Neural crest cell (in vitro differentiated cells): Measurements from ENCODE around the gene ZCCHC18. TPM values are rescaled to one million over a fixed set of nuclear protein-coding genes. Genes with fewer than 3 reads are reported as not detected.

ENCODE experiments used
- DNase-seq: peaks from one replicate; pipeline ENCODE4 v3.0.0; 2021; ENCODE audit warnings: low read depth, mixed read lengths, low spot score
- H3K27ac Mint-ChIP-seq: one replicate; pipeline ENCODE4 v1.8.0; 2021; ENCODE audit warnings: mild to moderate bottlenecking, mixed read lengths; ENCODE audit not compliant: unreplicated experiment
- H3K27me3 Mint-ChIP-seq: 2 replicates; pipeline ENCODE4 v1.8.0; 2021; ENCODE audit warnings: low read depth, mild to moderate bottlenecking, mixed read lengths
- H3K36me3 Mint-ChIP-seq: 2 replicates; pipeline ENCODE4 v1.8.0; 2021; ENCODE audit warnings: low read depth, mild to moderate bottlenecking, mixed read lengths
- H3K4me1 Mint-ChIP-seq: 2 replicates; pipeline ENCODE4 v1.8.0; 2021; ENCODE audit warnings: mixed read lengths
- H3K4me3 Mint-ChIP-seq: one replicate; pipeline ENCODE4 v1.8.0; 2021; ENCODE audit warnings: mild to moderate bottlenecking, mixed read lengths
- H3K9me3 Mint-ChIP-seq: 2 replicates; pipeline ENCODE4 v1.8.0; 2021; ENCODE audit warnings: mixed read lengths
- total RNA-seq: library from RNA; stranded (reverse); gene quantifications from 2 replicates; pipeline ENCODE4 v1.2.1, GENCODE V29; 2021
- TF ChIP-seq, protein P1 (sequence below): fragments of 200-600 bp; sonication (generic); conservative IDR thresholded peaks from 2 replicates; pipeline ENCODE4 v1.5.0; 2021; ENCODE audit warnings: antibody characterized with exemption, mild to moderate bottlenecking

ZCCHC18 gene
- total RNA-seq, 1 donor from 2014 or later = 8.7 TPM

GRCh38 chrX:104118765-104119164 is 6.4 kb downstream of the ZCCHC18 start:
- H3K9me3 Mint-ChIP-seq = no peaks in the 10 kb centered on the region
- H3K4me1 Mint-ChIP-seq = peaks cover 8% of the 10 kb centered on the region
- TF ChIP-seq, protein P1, sequence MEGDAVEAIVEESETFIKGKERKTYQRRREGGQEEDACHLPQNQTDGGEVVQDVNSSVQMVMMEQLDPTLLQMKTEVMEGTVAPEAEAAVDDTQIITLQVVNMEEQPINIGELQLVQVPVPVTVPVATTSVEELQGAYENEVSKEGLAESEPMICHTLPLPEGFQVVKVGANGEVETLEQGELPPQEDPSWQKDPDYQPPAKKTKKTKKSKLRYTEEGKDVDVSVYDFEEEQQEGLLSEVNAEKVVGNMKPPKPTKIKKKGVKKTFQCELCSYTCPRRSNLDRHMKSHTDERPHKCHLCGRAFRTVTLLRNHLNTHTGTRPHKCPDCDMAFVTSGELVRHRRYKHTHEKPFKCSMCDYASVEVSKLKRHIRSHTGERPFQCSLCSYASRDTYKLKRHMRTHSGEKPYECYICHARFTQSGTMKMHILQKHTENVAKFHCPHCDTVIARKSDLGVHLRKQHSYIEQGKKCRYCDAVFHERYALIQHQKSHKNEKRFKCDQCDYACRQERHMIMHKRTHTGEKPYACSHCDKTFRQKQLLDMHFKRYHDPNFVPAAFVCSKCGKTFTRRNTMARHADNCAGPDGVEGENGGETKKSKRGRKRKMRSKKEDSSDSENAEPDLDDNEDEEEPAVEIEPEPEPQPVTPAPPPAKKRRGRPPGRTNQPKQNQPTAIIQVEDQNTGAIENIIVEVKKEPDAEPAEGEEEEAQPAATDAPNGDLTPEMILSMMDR = no peak
- H3K36me3 Mint-ChIP-seq = no peaks in the 10 kb centered on the region
- DNase-seq = no peak
- H3K27me3 Mint-ChIP-seq = no peaks in the 10 kb centered on the region
- H3K27ac Mint-ChIP-seq = no peak overlapping the region
- no peak overlapping the region for H3K4me3 Mint-ChIP-seq

- H3K36me3 Mint-ChIP-seq = peaks cover 4% of the 10 kb centered on the region
- H3K27me3 Mint-ChIP-seq = no peaks in the 10 kb centered on the region
- no peaks in the 10 kb centered on the region for H3K9me3 Mint-ChIP-seq
- no peak for DNase-seq
- H3K4me1 Mint-ChIP-seq = peaks cover 4% of the 10 kb centered on the region
- TF ChIP-seq, protein P1 = no peak
- no peak overlapping the region for H3K27ac Mint-ChIP-seq
- H3K4me3 Mint-ChIP-seq = no peak overlapping the region
These were observed 10.5 kb downstream of the ZCCHC18 start for GRCh38 chrX:104122829-104123228.

- no peak for DNase-seq
- Mint-ChIP-seq H3K4me3 (no peak overlapping the region), H3K27me3 (no peaks in the 10 kb centered on the region), H3K36me3 (peaks cover 7% of the 10 kb centered on the region), H3K4me1 (no peaks in the 10 kb centered on the region), H3K27ac (no peak overlapping the region), H3K9me3 (no peaks in the 10 kb centered on the region)
- TF ChIP-seq, protein P1 = no peak
These were observed 14.5 kb downstream of the ZCCHC18 start for GRCh38 chrX:104126856-104127255.

GRCh38 chrX:104130808-104131207 is 18.5 kb downstream of the ZCCHC18 start:
- H3K4me1 Mint-ChIP-seq = no peaks in the 10 kb centered on the region
- peaks cover 3% of the 10 kb centered on the region for H3K36me3 Mint-ChIP-seq
- no peaks in the 10 kb centered on the region for H3K27me3 Mint-ChIP-seq
- no peak overlapping the region for H3K27ac Mint-ChIP-seq
- H3K4me3 Mint-ChIP-seq = no peak overlapping the region
- DNase-seq = no peak
- H3K9me3 Mint-ChIP-seq = no peaks in the 10 kb centered on the region
- TF ChIP-seq, protein P1 = no peak

DNA sequence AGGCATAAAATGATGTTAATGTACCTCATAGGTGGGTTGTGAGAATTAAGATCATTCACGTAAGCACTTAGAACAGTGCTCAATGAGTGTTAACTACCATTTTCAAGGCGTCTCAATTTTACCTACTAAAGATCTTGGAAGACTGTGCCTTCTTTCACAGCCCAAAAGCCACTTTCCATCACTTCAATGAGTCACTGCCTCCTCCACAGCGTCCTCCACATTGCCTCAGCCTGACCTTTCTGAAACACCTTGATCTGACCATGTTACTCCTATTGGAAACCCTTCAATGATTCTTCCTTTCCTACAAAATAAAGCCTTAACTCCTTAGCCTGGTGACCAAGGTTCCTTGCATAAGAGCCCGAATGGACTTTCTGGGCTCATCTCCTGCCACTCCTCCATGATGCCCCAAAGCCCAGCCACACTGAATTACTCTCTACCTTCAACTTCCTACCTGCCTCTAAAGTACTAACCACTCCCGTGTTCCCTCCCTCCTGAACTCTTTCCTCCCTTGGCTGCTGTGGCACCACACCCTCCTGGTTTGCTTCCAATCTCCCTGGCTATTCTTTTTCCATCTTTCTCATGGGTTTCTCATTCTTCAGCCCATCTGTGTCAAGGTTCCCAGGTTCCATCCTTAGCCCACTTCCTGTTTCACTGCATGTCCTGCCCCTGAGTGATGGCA is 22.4 kb downstream of the ZCCHC18 start:
- no peaks in the 10 kb centered on the region for H3K9me3 Mint-ChIP-seq
- no peak overlapping the region for H3K4me3 Mint-ChIP-seq
- H3K4me1 Mint-ChIP-seq = no peaks in the 10 kb centered on the region
- TF ChIP-seq, protein P1 = no peak
- H3K27ac Mint-ChIP-seq = no peak overlapping the region
- DNase-seq = no peak
- peaks cover 3% of the 10 kb centered on the region for H3K36me3 Mint-ChIP-seq
- H3K27me3 Mint-ChIP-seq = no peaks in the 10 kb centered on the region
